CD4-positive, alpha-beta T cell treated with Interleukin-15 for 4 hours (primary cell): Measurements from ENCODE around the gene ELOVL7.
"Not testable (repeated sequence)": the region's sequence is repeated elsewhere in the genome, so short reads cannot be mapped to it uniquely, and the experiment has no call there.

Experiments used
- DNase-seq: peaks from one replicate; pipeline ENCODE4 v3.0.0-alpha.2; 2020; ENCODE audit warnings: low spot score

ELOVL7 gene

DNA sequence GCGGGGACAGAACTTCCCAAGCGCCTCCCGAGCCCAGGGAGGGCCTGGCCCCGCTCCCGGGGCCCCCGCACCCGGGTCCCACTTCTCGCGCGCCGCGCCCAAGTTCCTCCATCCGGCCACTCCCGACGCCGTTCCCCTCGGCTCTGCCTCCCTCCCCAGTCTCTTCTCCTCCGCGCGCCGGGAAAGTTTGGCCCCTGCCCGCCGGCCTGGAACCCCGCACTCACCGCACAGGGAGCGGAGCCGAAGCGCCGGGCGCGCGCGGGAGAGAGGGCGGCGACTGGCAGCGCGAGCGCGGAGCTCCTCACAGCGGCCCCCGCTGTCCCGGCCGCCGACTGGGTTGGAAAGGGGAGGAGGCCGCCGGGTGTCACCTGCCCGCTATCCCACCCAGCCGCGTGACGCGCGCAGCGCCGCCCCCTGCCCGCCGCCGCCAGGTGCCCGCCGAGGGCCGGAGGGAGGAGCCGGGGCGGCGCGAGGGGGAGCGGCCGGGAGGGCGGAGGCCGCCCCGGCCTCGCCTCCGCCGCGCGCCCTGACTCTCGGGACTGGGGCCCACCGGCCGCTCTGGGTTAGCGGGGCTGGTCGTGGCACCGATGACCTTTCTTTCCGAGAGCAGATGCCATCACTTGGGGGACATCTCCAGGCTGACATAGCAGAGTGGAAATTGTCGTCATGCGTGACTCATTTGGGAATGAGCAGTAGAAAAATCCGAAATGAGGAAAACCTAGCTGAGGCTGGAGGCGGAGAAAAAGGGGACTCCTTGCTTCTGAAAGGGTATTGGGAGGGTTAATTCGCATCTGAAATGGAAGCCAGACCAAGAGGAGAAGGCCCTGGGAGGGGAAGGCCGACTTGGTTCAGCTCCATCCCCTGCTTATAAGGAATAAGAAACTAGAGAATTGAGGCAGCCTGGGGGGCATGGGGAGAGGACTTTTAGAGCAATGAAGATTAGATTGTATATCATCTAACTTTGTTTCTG, at the start of gene ELOVL7:
ELOVL7 (minus strand) TSS at position 334 of the 970 bp plus-strand sequence. CDS start 56,872 bp downstream, outside the sequence.
- no peak for DNase-seq

- no peak for DNase-seq
These were observed 49.5 kb upstream of the ELOVL7 start for GRCh38 chr5:60893521-60893920.

DNA sequence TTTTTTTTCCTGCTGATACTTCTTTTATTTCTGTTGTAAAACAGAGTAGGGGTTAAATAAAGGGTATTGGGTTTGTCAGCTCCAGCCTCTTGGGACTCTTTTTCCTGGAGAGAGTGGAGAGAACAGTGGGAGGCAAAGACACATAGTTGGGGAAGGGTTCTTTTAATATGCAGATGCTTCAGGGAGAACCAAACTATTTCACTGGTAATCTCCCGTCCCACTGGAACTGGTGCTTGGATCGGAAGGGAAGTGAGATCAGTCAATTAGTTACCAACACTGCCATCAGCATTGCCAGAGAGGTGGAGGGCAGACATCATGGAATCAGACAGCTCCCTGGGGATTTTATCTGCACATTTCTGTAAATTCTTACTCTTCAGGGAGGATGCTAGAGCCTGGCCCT, 47.6 kb upstream of the ELOVL7 start:
- DNase-seq: no peak

- DNase-seq: no peak
These were observed 44.4 kb upstream of the ELOVL7 start for GRCh38 chr5:60888359-60889061.

GRCh38 chr5:60887746-60888145, 43.7 kb upstream of the ELOVL7 start:
- no peak for DNase-seq

DNA sequence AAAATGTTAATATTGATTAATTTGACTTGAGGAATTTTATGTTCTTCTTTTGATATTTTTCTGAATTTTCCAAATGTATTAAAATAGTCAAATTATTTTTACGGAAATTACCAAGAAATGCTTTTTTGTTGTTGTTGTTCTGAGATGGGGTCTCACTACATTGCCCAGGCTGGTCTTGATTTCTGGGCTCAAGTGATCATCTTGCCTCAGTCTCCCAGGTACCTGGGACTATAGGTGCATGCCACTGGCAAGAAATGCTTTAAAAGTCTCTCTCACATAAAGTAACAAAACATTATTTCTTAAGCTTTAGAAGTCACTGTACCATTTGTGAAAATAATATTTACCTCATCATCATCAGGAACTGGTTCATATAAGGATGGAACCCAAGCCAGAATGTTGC, 43.0 kb upstream of the ELOVL7 start:
- no peak for DNase-seq

DNA sequence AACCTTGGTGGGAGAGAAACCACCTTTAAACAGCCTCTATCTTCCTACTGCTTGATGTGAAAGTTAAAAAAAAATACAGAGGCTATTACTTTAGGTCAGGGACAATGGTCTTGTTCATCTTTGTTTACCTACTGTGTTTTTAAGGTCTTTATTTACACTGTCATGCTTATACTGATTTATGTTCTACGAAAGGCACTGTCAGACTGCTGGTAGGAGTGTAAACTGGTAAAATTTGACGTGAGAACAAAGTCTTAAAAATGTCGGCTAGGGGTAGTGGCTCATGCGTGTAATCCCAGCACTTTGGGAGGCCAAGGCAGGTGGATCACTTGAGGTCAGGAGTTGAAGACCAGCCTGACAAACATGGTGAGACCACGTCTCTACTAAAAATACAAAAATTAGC, 42.1 kb upstream of the ELOVL7 start:
- no peak for DNase-seq

- DNase-seq: no peak
These were observed 39.2 kb upstream of the ELOVL7 start for GRCh38 chr5:60883229-60883628.

DNA sequence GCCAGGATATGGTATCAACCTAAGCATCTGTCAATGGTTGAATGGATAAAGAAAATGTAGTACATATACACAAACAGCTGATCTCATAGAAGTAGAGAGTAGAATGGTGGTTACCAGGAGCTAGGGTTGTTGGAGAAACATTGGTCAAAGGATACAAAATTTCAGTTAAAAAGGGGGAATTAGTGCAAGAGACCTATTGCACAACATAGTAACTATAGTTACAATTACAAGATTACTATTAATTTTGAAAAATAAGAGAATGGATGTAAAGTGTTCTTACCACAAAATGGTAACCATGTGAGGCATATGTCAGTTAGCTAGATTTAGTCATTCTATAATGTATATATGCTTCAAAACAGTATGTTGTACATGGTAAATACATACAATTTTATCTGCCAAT, 28.8 kb upstream of the ELOVL7 start:
- DNase-seq: no peak

GRCh38 chr5:60870857-60871256, 26.8 kb upstream of the ELOVL7 start:
- no peak for DNase-seq

DNA sequence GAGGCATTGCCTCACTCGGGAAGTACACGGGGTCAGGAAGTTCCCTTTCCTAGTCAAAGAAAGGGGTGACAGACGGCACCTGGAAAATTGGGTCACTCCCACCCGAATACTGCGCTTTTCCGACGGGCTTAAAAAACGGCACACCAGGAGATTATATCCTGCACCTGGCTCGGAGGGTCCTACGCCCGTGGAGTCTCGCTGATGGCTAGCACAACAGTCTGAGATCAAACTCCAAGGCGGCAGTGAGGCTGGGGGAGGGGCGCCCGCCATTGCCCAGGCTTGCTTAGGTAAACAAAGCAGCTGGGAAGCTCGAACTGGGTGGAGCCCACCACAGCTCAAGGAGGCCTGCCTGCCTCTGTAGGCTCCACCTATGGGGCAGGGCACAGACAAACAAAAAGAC, 16.5 kb upstream of the ELOVL7 start:
- not testable (repeated sequence) for DNase-seq

- DNase-seq: no peak
These were observed 12.0 kb upstream of the ELOVL7 start for GRCh38 chr5:60856066-60856465.

- DNase-seq: no peak
These were observed 8.9 kb upstream of the ELOVL7 start for GRCh38 chr5:60852940-60853339.

GRCh38 chr5:60852317-60852716, 8.2 kb upstream of the ELOVL7 start:
- DNase-seq: no peak

DNA sequence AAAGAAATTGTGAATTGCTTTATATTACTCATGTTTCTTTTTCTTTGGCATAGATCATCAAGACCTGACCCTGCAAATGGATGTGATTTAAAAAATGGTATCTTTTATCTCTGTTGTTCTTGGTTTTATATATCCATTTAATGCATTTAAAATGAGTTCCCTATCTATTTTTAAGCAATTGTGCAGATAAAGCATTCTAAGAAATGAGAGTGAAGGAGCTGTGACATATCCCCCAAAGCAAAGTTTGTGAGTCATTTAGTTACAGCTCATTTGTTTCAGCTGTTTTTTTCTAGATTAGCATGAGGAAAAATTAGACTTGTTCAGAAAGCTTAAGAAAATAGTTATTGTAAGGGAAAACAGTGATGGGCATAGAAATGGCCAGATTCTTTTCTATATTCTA, 7.6 kb upstream of the ELOVL7 start:
- no peak for DNase-seq

GRCh38 chr5:60846298-60846697, 2.2 kb upstream of the ELOVL7 start:
- no peak for DNase-seq

GRCh38 chr5:60843386-60843935, 608 bp downstream of the ELOVL7 start:
- no peak for DNase-seq

GRCh38 chr5:60842871-60843385, 1.1 kb downstream of the ELOVL7 start:
- DNase-seq: no peak

DNA sequence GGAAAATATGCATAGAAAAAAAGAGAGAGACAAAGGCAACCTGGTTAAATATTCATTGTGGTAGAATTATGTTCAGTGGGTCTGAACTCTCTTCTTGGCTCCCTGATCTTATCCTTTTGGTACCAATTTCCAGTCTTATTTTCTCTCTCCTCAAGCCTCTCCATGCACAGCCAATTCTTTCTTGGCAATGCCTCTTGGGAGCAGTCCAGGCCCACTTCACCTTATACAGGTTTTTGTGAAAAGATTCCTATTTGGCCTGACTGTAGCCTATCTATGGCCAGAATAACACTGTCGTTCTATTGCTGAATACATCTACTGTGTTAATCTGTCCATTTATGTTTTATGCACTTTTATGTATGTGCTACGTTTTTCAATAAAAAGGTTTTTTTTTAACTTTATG, 2.7 kb downstream of the ELOVL7 start:
- DNase-seq: no peak

DNA sequence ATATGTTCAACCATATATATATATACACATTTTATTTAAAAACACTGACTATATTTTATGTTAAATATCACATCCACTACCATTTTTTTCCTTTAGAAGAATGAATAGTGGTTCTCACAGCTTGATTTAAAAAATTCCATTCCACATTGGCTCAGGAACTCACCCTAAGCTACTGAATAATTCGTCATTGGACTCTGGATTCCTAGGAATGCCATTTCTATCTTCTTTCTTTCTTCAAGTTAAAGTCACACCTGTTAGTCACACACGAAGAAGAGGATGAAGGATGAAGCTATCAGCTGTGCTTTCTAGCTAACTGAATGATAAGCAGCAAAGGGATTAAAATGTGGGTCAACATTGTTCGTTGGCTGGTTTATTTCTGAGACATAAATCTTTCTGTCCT, 7.9 kb downstream of the ELOVL7 start:
- DNase-seq: no peak

DNA sequence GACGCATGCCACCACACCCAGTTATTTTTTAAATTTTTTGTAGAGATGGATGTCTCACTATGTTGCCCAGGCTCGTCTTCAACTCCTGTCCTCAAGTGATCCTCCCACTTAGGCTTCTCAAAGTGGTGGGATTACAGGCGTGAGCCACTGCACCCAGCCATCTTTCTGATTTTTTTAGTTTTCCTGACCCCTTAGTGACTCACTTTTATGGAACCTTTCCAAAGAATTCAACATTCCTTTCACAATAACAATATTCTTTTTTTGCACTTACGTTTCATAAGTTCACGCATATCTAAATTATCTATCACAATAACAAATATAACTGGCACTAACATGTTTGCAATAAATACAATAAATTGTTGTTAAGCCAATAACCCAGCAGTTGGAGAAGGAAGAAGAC, 8.5 kb downstream of the ELOVL7 start:
- DNase-seq: no peak

- DNase-seq: no peak
These were observed 10.5 kb downstream of the ELOVL7 start for GRCh38 chr5:60833520-60833919.
